ENCODE results near the gene TTC28.

Gene TTC28

GRCh38 chr22:28232204-28232603 lies 447.4 kb downstream of the TTC28 start:
- H3K4me3 ChIP-seq (ENCODE audit: insufficient read length, low read depth): no peak overlapping the region
- no peak for DNase-seq (ENCODE audit: low read depth, low spot score)
- H3K36me3 ChIP-seq (ENCODE audit: insufficient read depth, insufficient read length, low read length): no peaks in the 10 kb centered on the region
- TF ChIP-seq YY1 (IDR thresholded peaks at IDR 0.05; ENCODE audit: insufficient read depth, insufficient read length): no peak
- TF ChIP-seq ZNF274 (IDR thresholded peaks at IDR 0.05; ENCODE audit: low read depth, low read length): no peak
- no peak for TF ChIP-seq SUZ12 (IDR thresholded peaks at IDR 0.05; ENCODE audit: extremely low read depth, insufficient read depth, insufficient read length)
- H3K27me3 ChIP-seq (ENCODE audit: insufficient read depth, insufficient read length): no peaks in the 10 kb centered on the region
- no peaks in the 10 kb centered on the region for H3K9me3 ChIP-seq (ENCODE audit: insufficient read depth, low read length)
- no peak overlapping the region for H3K9ac ChIP-seq (ENCODE audit: insufficient read length, low read depth)
- no peaks in the 10 kb centered on the region for H3K4me1 ChIP-seq (ENCODE audit: insufficient read depth, insufficient read length)

GRCh38 chr22:28231441-28231840 lies 448.2 kb downstream of the TTC28 start:
- no peak overlapping the region for H3K9ac ChIP-seq (ENCODE audit: insufficient read length, low read depth)
- no peaks in the 10 kb centered on the region for H3K27me3 ChIP-seq (ENCODE audit: insufficient read depth, insufficient read length)
- no peak overlapping the region for H3K4me3 ChIP-seq (ENCODE audit: insufficient read length, low read depth)
- peak; percentile 27 for DNase-seq (ENCODE audit: low read depth, low spot score)
- TF ChIP-seq ZNF274 (IDR thresholded peaks at IDR 0.05; ENCODE audit: low read depth, low read length): no peak
- TF ChIP-seq SUZ12 (IDR thresholded peaks at IDR 0.05; ENCODE audit: extremely low read depth, insufficient read depth, insufficient read length): no peak
- TF ChIP-seq YY1 (IDR thresholded peaks at IDR 0.05; ENCODE audit: insufficient read depth, insufficient read length): no peak
- no peaks in the 10 kb centered on the region for H3K9me3 ChIP-seq (ENCODE audit: insufficient read depth, low read length)
- no peaks in the 10 kb centered on the region for H3K36me3 ChIP-seq (ENCODE audit: insufficient read depth, insufficient read length, low read length)
- H3K4me1 ChIP-seq (ENCODE audit: insufficient read depth, insufficient read length): no peaks in the 10 kb centered on the region

GRCh38 chr22:28230671-28231070 lies 449.0 kb downstream of the TTC28 start:
- Histone ChIP-seq H3K36me3 (ENCODE audit: insufficient read depth, insufficient read length, low read length) (no peaks in the 10 kb centered on the region), H3K4me3 (ENCODE audit: insufficient read length, low read depth) (no peak overlapping the region), H3K27me3 (ENCODE audit: insufficient read depth, insufficient read length) (no peaks in the 10 kb centered on the region), H3K9me3 (ENCODE audit: insufficient read depth, low read length) (no peaks in the 10 kb centered on the region), H3K9ac (ENCODE audit: insufficient read length, low read depth) (no peak overlapping the region), H3K4me1 (ENCODE audit: insufficient read depth, insufficient read length) (no peaks in the 10 kb centered on the region)
- DNase-seq (ENCODE audit: low read depth, low spot score): no peak
- TF ChIP-seq ZNF274 (IDR thresholded peaks at IDR 0.05; ENCODE audit: low read depth, low read length) (no peak), SUZ12 (IDR thresholded peaks at IDR 0.05; ENCODE audit: extremely low read depth, insufficient read depth, insufficient read length) (no peak), YY1 (IDR thresholded peaks at IDR 0.05; ENCODE audit: insufficient read depth, insufficient read length) (no peak)

- no peaks in the 10 kb centered on the region for H3K4me1 ChIP-seq (ENCODE audit: insufficient read depth, insufficient read length)
- TF ChIP-seq YY1 (IDR thresholded peaks at IDR 0.05; ENCODE audit: insufficient read depth, insufficient read length) (no peak), SUZ12 (IDR thresholded peaks at IDR 0.05; ENCODE audit: extremely low read depth, insufficient read depth, insufficient read length) (no peak), ZNF274 (IDR thresholded peaks at IDR 0.05; ENCODE audit: low read depth, low read length) (no peak)
- no peaks in the 10 kb centered on the region for H3K9me3 ChIP-seq (ENCODE audit: insufficient read depth, low read length)
- H3K27me3 ChIP-seq (ENCODE audit: insufficient read depth, insufficient read length): no peaks in the 10 kb centered on the region
- no peaks in the 10 kb centered on the region for H3K36me3 ChIP-seq (ENCODE audit: insufficient read depth, insufficient read length, low read length)
- H3K4me3 ChIP-seq (ENCODE audit: insufficient read length, low read depth): no peak overlapping the region
- no peak for DNase-seq (ENCODE audit: low read depth, low spot score)
- H3K9ac ChIP-seq (ENCODE audit: insufficient read length, low read depth): no peak overlapping the region
Measured at GRCh38 chr22:28229566-28230485, 449.8 kb downstream of the TTC28 start.

GRCh38 chr22:28223826-28224225 lies 455.8 kb downstream of the TTC28 start:
- no peak for DNase-seq (ENCODE audit: low read depth, low spot score)
- H3K9ac ChIP-seq (ENCODE audit: insufficient read length, low read depth): no peak overlapping the region
- TF ChIP-seq ZNF274 (IDR thresholded peaks at IDR 0.05; ENCODE audit: low read depth, low read length) (no peak), YY1 (IDR thresholded peaks at IDR 0.05; ENCODE audit: insufficient read depth, insufficient read length) (no peak), SUZ12 (IDR thresholded peaks at IDR 0.05; ENCODE audit: extremely low read depth, insufficient read depth, insufficient read length) (no peak)
- H3K4me3 ChIP-seq (ENCODE audit: insufficient read length, low read depth): no peak overlapping the region
- H3K9me3 ChIP-seq (ENCODE audit: insufficient read depth, low read length): no peaks in the 10 kb centered on the region
- H3K36me3 ChIP-seq (ENCODE audit: insufficient read depth, insufficient read length, low read length): no peaks in the 10 kb centered on the region
- no peaks in the 10 kb centered on the region for H3K4me1 ChIP-seq (ENCODE audit: insufficient read depth, insufficient read length)
- H3K27me3 ChIP-seq (ENCODE audit: insufficient read depth, insufficient read length): no peaks in the 10 kb centered on the region

GRCh38 chr22:28222976-28223745 lies 456.5 kb downstream of the TTC28 start:
- no peaks in the 10 kb centered on the region for H3K36me3 ChIP-seq (ENCODE audit: insufficient read depth, insufficient read length, low read length)
- no peak for DNase-seq (ENCODE audit: low read depth, low spot score)
- no peak overlapping the region for H3K9ac ChIP-seq (ENCODE audit: insufficient read length, low read depth)
- no peaks in the 10 kb centered on the region for H3K4me1 ChIP-seq (ENCODE audit: insufficient read depth, insufficient read length)
- no peak for TF ChIP-seq ZNF274 (IDR thresholded peaks at IDR 0.05; ENCODE audit: low read depth, low read length)
- TF ChIP-seq SUZ12 (IDR thresholded peaks at IDR 0.05; ENCODE audit: extremely low read depth, insufficient read depth, insufficient read length): no peak
- TF ChIP-seq YY1 (IDR thresholded peaks at IDR 0.05; ENCODE audit: insufficient read depth, insufficient read length): no peak
- no peaks in the 10 kb centered on the region for H3K27me3 ChIP-seq (ENCODE audit: insufficient read depth, insufficient read length)
- H3K4me3 ChIP-seq (ENCODE audit: insufficient read length, low read depth): no peak overlapping the region
- H3K9me3 ChIP-seq (ENCODE audit: insufficient read depth, low read length): no peaks in the 10 kb centered on the region

- H3K4me3 ChIP-seq (ENCODE audit: insufficient read length, low read depth): no peak overlapping the region
- no peaks in the 10 kb centered on the region for H3K4me1 ChIP-seq (ENCODE audit: insufficient read depth, insufficient read length)
- TF ChIP-seq ZNF274 (IDR thresholded peaks at IDR 0.05; ENCODE audit: low read depth, low read length): no peak
- no peak for TF ChIP-seq SUZ12 (IDR thresholded peaks at IDR 0.05; ENCODE audit: extremely low read depth, insufficient read depth, insufficient read length)
- no peak for TF ChIP-seq YY1 (IDR thresholded peaks at IDR 0.05; ENCODE audit: insufficient read depth, insufficient read length)
- H3K27me3 ChIP-seq (ENCODE audit: insufficient read depth, insufficient read length): no peaks in the 10 kb centered on the region
- H3K36me3 ChIP-seq (ENCODE audit: insufficient read depth, insufficient read length, low read length): no peaks in the 10 kb centered on the region
- H3K9me3 ChIP-seq (ENCODE audit: insufficient read depth, low read length): no peaks in the 10 kb centered on the region
- DNase-seq (ENCODE audit: low read depth, low spot score): no peak
- H3K9ac ChIP-seq (ENCODE audit: insufficient read length, low read depth): no peak overlapping the region
Measured at GRCh38 chr22:28222571-28222970, 457.1 kb downstream of the TTC28 start.
